HepG2 (cell line): Measurements from ENCODE around the gene POU5F1. TPM values are rescaled to one million over a fixed set of nuclear protein-coding genes. Genes with fewer than 3 reads are reported as not detected.
A peak's percentile ranks its signal among the peaks of the same experiment; 100 is the strongest.

Experiments
- DMTF1 ChIP-seq: sonication (generic); formaldehyde crosslinking; IDR thresholded peaks from 2 replicates; pipeline ENCODE4 v1.4.0; 2020; ENCODE audit warnings: mild to moderate bottlenecking, missing genetic modification reagents
- HMGA1 ChIP-seq: sonication (generic); formaldehyde crosslinking; conservative IDR thresholded peaks from 2 replicates; pipeline ENCODE4 v1.4.0; 2020; ENCODE audit warnings: missing genetic modification reagents
- HNRNPLL ChIP-seq: fragments of 200-400 bp; formaldehyde crosslinking; IDR thresholded peaks from 2 replicates; pipeline ENCODE4 v1.6.1; 2017; ENCODE audit warnings: mild to moderate bottlenecking, low read depth, low read length; ENCODE audit not compliant: poor library complexity, severe bottlenecking
- SNAPC5 ChIP-seq: sonication (generic); formaldehyde crosslinking; IDR thresholded peaks from 2 replicates; pipeline ENCODE4 v1.8.1; 2023; ENCODE audit warnings: mild to moderate bottlenecking, missing genetic modification reagents, borderline replicate concordance
- ZBTB20 ChIP-seq: sonication (generic); formaldehyde crosslinking; IDR thresholded peaks from 2 replicates; pipeline ENCODE4 v1.8.1; 2023; ENCODE audit warnings: missing genetic modification reagents, low read depth, mild to moderate bottlenecking, borderline replicate concordance
- ZNF382 ChIP-seq: sonication (generic); formaldehyde crosslinking; IDR thresholded peaks from 2 replicates; pipeline ENCODE4 v1.5.0; 2020; ENCODE audit warnings: missing genetic modification reagents, mild to moderate bottlenecking, borderline replicate concordance
- ZNF747 ChIP-seq: sonication (generic); formaldehyde crosslinking; IDR thresholded peaks from 2 replicates; pipeline ENCODE4 v1.8.1; 2023; ENCODE audit warnings: missing genetic modification reagents, mild to moderate bottlenecking, borderline replicate concordance
- polyA plus RNA-seq, 8 experiments: library from polyadenylated mRNA; depleted of rRNA in 3 of 8; stranded (reverse) in 7 of 8; unstranded in 1 of 8; fragments of >200 nt; fragmentation: Illumina TruSeq in 4 of 8; extraction: Trizol in 4 of 8; gene quantifications; 2 replicates each; pipeline versions ENCODE4 v1.2.1 to v1.2.3, GENCODE V29; 2011 to 2016; ENCODE audit warnings: low read depth in 4 of 8, missing spikeins in 1 of 8, mixed read lengths in 1 of 8; ENCODE audit not compliant: insufficient read depth in 1 of 8
- total RNA-seq, 5 experiments: library from RNA; depleted of rRNA; stranded (reverse); fragments of >200 nt; fragmentation: Illumina TruSeq; extraction: Trizol; gene quantifications; 2 replicates each; pipeline ENCODE4 v1.2.3, GENCODE V29; 2016; ENCODE audit warnings: low read depth in 1 of 5
- TF ChIP-seq, protein P1 (sequence below): sonication (generic); formaldehyde crosslinking; IDR thresholded peaks from 2 replicates; pipeline ENCODE4 v1.4.0; 2020; ENCODE audit warnings: missing genetic modification reagents; ENCODE audit errors: not compliant biosample characterization
- TF ChIP-seq, protein P2 (sequence below): sonication (generic); formaldehyde crosslinking; IDR thresholded peaks from 2 replicates; pipeline ENCODE4 v1.4.0; 2020; ENCODE audit warnings: mild to moderate bottlenecking, missing genetic modification reagents
- TF ChIP-seq, protein P3 (sequence below): sonication (generic); formaldehyde crosslinking; IDR thresholded peaks from 2 replicates; pipeline ENCODE4 v1.4.0; 2020; ENCODE audit warnings: missing genetic modification reagents

Gene POU5F1
- total and polyA plus RNA-seq, 2 of the 13 experiments (the other 11 are each of a cell fraction or from before 2014, with no cell fraction given) = 2.5 to 7.2 TPM

- TF ChIP-seq ZNF382 (CRISPR knock-in tag) (no peak), HMGA1 (CRISPR knock-in tag) (no peak), SNAPC5 (CRISPR knock-in tag) (no peak), ZNF747 (CRISPR knock-in tag) (no peak), HNRNPLL (peak; percentile 57), ZBTB20 (CRISPR knock-in tag) (no peak), DMTF1 (CRISPR knock-in tag) (no peak)
- TF ChIP-seq, protein P1, sequence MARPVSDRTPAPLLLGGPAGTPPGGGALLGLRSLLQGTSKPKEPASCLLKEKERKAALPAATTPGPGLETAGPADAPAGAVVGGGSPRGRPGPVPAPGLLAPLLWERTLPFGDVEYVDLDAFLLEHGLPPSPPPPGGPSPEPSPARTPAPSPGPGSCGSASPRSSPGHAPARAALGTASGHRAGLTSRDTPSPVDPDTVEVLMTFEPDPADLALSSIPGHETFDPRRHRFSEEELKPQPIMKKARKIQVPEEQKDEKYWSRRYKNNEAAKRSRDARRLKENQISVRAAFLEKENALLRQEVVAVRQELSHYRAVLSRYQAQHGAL (CRISPR knock-in tag) = no peak
- TF ChIP-seq, protein P2, sequence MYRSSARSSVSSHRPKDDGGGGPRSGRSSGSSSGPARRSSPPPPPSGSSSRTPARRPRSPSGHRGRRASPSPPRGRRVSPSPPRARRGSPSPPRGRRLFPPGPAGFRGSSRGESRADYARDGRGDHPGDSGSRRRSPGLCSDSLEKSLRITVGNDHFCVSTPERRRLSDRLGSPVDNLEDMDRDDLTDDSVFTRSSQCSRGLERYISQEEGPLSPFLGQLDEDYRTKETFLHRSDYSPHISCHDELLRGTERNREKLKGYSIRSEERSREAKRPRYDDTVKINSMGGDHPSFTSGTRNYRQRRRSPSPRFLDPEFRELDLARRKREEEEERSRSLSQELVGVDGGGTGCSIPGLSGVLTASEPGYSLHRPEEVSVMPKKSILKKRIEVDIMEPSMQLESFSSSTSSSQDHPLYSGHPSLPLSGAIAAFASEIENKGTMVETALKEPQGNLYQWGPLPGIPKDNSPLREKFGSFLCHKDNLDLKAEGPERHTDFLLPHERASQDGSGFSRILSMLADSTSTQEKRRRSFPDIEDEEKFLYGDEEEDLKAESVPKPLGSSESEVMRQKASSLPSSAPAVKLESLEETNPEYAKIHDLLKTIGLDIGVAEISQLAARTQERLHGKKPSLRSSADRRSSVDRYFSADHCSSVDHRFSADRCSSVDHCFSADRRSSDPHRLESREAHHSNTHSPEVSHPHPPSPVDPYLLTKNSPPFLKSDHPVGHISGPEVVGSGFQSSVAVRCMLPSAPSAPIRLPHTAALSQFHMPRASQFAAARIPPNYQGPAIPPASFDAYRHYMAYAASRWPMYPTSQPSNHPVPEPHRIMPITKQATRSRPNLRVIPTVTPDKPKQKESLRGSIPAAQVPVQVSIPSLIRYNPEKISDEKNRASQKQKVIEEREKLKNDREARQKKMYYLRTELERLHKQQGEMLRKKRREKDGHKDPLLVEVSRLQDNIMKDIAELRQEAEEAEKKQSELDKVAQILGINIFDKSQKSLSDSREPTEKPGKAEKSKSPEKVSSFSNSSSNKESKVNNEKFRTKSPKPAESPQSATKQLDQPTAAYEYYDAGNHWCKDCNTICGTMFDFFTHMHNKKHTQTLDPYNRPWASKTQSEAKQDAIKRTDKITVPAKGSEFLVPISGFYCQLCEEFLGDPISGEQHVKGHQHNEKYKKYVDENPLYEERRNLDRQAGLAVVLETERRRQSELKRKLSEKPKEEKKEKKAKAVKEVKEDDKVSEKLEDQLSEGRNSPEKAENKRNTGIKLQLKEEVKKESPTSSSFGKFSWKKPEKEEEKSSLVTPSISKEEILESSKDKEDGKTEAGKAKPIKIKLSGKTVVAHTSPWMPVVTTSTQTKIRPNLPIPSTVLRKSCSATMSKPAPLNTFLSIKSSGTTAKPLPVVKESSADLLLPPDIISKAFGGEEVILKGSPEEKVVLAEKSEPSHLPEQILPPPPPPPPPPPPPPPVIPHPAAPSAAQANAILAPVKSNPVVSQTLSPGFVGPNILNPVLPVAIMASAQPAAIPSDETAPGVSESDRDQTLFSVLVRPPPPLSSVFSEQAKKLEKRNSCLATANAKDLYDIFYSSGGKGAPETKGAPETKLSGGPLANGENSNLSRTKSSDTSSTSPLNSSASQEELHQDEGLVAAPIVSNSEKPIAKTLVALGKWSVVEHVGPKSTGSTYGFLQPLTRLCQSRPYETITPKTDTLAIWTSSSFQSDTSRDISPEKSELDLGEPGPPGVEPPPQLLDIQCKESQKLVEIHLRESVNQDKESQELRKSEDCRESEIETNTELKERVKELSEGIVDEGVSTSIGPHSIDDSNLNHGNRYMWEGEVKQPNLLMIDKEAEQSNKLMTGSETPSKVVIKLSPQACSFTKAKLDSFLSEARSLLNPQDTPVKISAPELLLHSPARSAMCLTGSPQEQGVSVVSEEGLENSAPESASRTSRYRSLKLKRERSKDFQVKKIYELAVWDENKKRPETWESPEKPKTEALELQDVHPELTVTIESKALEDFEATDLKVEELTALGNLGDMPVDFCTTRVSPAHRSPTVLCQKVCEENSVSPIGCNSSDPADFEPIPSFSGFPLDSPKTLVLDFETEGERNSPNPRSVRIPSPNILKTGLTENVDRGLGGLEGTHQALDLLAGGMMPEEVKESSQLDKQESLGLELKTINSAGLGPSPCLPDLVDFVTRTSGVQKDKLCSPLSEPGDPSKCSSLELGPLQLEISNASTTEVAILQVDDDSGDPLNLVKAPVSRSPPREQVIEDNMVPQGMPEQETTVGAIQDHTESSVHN (CRISPR knock-in tag) = no peak
- TF ChIP-seq, protein P3, sequence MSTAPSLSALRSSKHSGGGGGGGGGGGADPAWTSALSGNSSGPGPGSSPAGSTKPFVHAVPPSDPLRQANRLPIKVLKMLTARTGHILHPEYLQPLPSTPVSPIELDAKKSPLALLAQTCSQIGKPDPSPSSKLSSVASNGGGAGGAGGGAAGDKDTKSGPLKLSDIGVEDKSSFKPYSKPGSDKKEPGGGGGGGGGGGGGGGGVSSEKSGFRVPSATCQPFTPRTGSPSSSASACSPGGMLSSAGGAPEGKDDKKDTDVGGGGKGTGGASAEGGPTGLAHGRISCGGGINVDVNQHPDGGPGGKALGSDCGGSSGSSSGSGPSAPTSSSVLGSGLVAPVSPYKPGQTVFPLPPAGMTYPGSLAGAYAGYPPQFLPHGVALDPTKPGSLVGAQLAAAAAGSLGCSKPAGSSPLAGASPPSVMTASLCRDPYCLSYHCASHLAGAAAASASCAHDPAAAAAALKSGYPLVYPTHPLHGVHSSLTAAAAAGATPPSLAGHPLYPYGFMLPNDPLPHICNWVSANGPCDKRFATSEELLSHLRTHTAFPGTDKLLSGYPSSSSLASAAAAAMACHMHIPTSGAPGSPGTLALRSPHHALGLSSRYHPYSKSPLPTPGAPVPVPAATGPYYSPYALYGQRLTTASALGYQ (CRISPR knock-in tag) = no peak
Observed at GRCh38 chr6:31158863-31159855, 11.3 kb downstream of the POU5F1 start (continued).
